Activated naive CD4-positive, alpha-beta T cell treated with Interleukin-2 at 50 U/mL for 16 hours (primary cell): Measurements from ENCODE around the gene EPB41L2.
"Not testable (repeated sequence)": the region's sequence is repeated elsewhere in the genome, so short reads cannot be mapped to it uniquely, and the experiment has no call there.

ENCODE experiments used
- DNase-seq: peaks from one replicate; pipeline ENCODE4 v3.0.0-alpha.2; 2020

The EPB41L2 gene

DNA sequence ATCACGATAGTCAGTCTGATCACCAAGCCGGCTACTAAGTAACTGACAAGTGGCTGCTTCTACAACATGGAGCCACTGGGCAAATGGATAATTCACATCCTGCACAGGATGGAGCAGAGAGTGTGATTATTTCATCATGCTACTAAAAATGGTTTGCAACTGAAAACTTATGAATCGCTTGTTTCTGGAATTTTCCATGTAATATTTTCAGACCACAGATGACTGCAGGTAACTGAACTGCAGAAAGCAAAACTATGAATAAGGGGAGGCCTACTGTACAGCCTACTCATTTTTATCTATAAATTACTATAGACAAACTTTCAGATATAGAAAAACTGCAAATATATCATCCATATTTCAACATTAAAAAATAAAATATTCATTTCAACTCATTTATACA lies 91.5 kb downstream of the EPB41L2 start:
- no peak for DNase-seq

DNA sequence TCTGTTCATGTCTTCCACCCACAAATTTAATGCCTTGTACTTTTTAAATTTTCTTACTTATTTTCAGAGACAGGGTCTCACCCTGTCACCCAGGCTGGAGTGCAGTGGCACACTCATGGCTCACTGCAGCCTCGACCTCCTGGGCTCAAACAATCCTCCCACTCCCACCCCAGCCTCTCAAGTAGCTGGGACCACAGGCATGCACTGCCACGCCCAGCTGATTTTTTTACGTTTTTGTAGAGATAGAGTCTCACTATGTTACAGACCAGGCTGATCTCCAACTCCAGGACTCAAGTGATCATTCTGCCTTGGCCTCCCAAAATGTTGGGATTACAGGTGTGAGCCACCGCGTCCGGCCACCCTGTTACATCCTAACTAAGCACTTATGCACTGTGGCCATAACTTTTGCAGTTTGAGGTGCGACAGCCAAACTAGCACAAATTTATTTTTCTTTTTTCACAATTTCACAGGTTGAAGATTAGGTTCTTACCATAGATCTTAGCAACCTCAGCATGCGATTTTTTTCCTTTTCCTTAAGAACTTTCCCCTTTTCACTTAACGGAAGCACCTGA lies 92.1 kb downstream of the EPB41L2 start:
- no peak for DNase-seq

DNA sequence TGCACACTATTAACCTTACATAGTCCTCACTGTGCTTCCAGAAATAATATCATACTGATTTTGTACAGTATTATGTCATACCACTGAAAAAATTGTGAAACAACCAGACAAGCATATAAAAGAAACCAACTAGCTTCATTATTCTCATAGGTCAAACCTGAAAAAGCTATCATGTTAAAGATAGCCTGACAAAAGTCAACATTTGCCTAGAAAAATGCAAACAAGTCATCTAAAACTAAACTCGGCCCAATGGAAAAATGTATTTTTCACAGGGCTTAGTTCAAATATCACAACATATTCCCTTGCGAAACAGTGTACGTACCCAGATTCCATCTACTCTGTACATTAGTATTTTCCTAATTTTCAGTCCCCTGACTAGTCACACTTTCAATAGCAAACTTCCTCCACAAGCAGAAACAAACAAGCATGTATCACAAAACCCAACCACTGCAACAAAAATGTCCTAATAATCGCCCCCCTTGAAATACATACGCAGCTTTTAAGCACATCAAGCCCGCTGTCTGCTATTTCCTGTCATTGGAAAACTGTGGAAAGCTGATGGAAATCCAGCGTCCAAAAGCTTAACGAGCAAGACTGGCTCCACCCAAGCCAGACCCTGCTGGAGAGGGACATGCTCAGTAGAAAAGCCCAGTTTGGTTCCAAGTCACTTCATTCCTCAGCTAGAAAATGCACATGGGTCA lies 93.1 kb downstream of the EPB41L2 start:
- no peak for DNase-seq

DNA sequence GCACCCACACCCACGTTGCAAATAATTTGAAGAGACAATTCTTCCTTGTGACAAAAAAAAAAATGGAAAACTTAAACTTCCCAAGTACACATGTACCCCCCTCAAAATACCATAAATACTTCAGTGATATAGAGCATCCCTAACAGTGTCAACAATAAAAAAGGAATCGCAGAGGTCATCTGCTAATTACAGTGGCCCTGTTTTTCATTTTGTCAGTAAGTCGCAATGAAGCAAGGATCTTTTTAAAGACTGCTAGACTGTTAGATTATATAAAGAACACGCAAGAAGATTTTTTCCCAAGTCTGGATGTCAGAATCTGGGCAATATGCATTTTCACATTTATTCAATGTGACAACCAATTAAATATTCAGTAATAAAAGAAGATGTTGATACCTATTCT lies 93.9 kb downstream of the EPB41L2 start:
- DNase-seq = no peak

DNA sequence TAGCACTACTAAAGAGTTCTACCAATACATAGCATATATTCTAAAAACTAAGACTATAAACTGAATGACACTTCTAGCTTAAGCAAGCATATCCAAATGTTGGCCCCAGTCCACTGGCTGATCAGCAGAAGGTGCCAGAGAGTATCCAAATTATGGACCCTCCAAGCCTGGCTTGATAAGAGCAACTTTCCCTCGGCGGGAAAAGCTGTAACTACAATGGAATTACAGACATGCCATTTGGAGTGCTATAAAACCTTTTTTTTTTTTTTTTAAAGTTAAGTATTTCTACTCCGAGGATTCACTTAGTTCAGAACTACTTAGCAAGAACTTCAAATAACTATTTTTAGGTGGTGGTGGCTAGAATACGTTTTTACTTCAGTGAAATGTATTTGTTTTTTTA lies 94.6 kb downstream of the EPB41L2 start:
- no peak for DNase-seq

DNA sequence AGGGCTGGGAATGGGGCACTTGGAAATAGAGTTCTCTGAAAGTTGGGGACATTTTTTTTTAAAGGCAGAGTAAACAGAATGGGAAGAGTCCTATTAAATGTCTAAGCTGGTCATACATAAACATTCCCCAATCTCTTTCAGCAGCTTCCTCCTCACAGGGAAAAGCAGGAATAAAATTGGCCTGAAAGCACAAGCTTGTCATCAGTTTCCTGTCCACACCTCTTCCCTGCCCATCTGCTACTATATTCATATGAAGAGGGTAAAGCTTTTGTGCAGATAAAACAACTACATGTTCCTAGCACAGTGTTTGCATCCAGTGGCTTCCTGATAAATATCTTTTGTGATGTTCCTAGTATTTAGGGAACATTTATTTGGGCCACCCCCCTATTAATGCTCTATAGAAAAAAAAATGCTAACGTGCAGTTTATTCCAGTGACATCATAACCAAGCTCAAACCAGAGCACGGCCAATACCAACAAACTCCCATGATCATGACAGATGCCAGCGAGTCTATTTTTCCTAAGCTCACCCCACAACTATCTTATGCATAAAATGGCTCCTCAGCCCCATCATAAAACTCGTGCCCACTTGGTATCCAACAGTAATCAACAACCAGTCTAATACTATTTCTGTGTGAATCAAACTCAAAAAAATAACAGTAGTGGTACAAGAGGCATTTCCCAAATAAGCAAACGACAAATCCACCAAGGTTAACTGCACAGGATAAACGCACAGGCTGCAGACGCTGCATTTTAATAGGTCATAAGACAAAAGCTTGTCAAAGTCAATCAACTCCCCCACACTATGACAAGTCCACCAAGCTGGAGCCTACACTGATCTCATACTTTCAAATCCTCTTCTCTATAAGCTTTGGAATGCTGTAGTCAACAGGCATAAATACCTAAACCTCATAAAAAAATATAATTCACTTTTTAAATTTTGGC lies 95.3 kb downstream of the EPB41L2 start:
- DNase-seq = no peak

DNA sequence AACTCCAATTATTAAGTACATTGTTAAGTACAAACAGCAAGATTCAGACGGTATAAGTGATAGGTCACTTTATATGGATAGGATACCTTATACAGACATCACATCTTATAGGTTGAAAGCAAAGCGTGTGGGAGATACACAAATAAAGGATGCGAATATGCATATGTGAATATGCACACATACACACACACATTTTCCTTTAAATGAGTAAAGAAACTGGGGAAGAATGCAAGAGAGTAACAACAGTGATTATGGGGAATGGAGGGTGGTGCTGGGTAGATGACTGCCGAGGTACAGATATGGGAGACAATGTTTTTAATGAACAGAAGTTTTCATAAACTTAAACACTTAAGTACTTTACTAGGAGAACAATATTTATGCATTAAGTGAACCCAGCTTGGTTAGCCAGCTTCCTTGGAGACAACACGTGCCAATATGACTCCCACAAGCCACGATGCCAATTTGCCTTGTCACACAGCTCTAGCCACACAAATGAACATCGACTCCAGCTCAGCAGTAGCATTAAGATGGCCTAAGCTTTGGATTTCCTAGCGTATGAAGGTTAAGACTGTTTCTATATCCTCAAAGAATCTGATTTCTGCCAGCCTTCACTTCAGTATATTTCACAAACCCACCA lies 96.6 kb downstream of the EPB41L2 start:
- no peak for DNase-seq

DNA sequence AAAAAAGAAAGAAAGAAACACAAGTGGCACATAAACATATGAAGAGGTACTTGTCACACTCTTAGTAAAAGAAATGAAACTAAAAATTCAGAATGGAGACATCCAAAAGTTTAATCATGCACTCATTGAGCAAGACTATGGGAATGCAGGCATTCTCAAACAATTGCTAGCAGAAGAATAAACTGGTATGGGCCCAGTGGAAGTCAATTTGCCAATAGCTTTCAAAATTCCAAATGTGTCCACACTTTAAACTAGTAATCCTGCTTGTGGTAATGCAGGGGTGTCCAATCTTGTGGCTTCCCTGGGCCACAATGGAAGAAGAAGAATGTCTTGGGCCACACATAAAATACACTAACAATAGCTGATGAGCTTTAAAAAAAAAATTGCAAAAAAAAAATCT lies 97.4 kb downstream of the EPB41L2 start:
- DNase-seq = no peak

DNA sequence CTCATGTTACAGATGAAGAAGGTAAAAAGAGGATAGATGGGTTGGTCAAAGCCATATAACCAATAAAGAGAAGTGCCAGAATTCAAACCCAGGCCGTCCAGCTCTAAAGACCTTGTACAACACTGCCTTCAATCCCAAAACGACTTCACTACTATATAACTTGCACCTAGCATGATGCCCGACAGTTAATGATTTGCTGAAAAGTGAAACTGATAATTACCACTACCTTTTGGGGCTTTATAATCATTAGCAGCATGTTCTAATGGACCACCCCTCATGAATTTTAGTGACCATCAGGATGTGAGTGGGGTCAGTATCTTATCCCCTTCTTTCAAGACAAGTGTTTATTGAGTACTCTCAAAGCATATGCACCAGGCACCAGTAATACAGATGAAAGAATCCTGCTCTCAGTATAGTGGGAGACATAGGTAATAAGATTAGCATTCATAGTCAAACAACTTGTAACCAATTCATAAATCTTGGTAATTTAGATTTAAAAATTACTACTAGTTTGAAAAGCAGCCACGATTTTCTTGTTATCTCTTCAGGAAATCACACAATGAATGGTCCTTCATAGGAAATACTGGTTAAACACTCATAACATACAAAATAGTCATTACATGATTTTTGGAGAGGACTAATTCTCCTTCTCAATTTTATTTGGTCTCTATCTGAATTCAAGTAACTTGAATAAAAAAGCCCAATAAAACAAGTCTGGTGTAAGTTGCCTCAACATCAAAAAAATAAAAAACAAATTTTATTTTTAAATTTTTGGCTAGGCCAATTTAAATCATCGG lies 98.0 kb downstream of the EPB41L2 start:
- DNase-seq = no peak

DNA sequence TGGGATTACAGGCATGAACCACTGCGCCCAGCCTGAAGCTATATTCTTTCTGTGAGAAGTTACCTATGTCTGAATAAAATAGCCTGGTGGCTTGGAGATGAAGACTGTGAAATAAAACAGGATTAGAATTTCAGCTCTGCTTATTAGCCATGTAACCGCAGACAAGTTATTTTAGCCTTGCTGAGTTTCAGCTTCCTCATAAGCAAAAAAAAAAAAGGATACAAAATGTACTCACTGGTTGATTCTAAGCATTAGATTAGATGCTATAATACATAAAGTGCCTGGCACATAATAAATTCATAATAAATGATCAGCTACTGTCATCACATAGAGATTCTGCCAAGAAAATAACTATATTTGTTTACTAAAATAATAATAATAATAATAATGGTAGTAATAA lies 98.8 kb downstream of the EPB41L2 start:
- no peak for DNase-seq

DNA sequence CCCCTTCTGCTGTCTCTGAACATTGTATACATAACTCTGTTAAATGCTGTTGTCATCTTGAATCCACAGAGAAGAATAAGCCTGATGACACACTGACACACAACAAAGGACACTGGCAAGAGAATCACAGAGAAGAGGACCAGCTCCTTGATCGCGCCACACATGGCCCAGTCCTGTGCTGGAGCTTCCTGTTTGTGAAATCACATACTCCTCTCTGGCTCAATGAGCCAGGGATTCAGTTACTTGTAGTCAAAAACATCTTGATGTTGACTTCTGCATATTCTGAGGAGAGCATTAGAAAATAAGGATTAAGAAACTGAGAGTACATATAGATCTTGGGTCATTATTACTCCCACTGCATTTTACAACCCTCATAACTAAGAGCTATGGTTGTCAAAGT lies 100.1 kb downstream of the EPB41L2 start:
- DNase-seq = no peak

DNA sequence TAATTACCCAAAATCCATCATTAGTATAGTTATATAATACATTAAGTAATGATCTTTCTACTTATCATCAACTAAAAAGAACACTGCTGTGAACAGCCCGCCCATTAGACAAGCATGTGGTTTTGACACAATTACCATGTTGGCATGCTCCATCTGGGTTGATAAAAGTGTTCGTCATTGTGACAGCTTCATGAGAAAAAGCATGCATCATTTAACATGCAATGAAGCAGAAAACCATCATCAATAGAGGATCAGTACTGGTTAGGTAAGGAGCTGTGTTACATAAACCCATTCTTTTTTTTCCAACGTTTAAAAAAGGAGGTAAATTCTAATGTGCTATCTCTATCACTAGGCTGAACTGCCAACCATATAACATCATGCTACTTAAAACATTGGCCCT lies 101.9 kb downstream of the EPB41L2 start:
- DNase-seq = no peak

DNA sequence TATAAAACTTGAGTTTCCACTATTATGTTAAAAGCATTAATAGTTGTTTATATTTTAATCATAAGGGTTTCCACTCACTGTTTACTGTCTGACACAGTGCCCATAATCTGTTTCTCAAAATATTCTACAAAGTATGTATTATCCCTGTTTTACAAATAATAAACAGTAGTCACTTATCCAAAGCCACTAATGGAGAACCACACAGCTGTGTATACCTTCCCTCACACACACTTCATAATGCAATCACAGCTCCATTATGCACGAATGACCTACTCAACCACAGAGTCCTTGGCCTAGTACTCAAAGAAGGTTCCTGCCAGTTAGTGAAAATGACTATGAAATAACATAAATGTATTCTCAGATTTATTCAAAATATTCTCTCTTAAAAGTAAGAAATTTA lies 103.1 kb downstream of the EPB41L2 start:
- no peak for DNase-seq

DNA sequence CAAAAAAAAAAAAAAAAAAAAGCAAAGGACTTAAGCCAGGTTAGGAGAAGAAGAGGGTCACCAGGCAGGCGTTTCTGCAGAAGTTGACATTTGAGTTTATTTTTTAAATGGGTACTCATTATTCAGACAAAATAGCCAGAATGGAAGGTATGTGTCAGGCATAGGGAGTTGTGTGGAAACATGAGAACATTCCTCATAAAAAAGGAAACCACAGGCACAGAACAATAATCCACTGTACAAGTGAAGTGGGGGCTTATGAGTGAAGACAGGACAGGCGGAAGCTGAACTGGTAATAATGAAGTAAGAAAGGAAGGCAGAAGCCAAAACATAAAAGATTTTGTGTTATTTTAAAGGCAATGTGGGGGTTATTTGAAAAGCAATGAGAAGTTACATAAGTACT lies 104.6 kb downstream of the EPB41L2 start:
- no peak for DNase-seq

DNA sequence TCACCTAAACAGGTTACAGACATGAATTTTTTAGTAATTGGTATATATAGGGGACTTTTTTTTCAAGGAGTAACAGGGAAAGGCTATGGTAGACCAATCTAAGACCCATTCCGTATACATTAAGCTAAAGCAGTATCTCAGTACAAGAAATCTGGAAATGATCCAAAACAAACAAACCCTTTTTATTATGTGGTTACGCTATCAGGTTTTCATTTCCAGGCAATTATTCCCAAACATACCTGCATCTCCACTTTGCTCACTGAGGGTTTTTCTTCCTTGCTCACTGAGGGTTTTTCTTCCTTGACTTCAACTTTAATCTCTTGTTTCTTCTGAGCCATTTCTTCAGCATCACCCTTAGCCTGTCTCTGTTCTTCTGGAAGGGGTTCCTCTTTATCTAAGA lies 107.3 kb downstream of the EPB41L2 start:
- no peak for DNase-seq

DNA sequence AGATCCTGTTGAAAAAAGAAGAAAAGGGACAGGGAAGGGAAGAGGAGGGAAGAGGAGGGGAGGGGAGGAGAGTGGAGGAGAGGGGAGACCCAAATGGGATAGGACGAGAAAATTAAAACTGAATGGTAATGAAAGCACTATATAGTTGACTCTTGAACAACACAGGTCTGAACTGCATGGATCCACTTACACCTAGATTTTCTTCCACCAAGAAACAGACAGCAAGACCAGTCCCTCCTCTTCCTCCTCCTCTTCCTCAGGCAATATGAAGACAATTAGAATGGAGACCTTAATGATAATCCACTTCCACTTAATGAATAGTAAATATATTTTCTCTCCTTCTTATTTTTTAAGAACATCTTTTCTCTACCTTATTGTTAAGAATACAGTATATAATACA lies 113.5 kb downstream of the EPB41L2 start:
- DNase-seq = no peak

DNA sequence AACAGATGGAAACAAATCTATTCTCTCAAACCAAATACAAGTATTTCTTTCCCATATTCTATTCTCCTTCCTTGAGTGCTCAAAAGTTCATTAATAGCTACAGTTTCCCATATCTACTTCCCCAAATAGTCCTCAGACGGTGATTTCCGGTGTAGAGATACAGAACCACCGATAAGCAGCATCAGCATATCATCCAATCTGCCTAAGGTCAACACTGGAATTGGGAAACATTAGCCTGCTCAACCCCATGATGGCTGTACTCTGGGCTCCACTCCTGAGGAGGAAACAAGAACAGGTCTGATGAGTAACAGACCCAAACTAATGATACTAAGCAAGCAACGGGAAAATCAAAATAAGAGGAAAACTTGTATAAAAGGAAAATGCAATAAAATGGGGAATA lies 115.6 kb downstream of the EPB41L2 start:
- no peak for DNase-seq

DNA sequence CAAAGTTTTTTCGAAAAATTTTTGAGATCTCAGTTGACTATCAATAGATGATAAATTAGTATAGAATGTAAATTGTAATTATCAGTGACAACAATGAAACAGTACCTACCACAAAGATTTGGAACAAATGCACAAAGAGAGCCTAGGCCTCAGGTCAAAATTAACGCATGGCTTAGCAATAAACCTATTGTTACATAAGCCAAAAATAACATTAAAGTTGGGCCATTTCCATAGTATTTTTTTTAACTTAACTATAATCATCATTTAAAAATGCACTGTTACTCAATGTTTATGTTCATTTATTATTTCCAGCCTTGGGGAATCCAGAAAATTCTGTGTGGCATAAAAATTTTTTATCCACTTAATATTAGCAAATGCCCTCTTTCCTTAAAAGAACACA lies 117.0 kb downstream of the EPB41L2 start:
- no peak for DNase-seq

DNA sequence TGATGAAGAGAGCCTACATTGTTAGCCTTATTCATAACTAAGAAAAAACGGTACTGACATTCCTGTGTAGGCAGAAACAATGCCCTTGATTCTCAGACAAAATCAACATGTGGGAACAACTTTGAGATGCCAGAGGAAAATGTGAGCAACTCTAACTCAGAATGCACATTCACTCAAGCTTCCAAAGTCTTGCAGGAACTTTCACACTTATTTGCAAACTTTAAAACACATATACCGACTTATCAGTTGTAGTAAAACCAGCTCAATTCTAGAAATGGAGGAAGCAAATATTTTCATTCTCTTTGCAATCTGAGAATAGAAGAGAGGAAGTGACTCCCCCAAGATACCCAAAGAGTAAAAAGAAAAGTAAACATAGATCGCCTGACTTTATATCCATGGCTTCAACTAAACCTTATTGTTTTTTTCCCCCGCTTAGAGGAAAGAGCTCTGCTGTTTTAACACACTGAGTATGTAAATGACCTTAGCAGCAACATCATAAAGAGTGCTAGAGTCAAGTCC lies 117.6 kb downstream of the EPB41L2 start:
- DNase-seq = no peak

DNA sequence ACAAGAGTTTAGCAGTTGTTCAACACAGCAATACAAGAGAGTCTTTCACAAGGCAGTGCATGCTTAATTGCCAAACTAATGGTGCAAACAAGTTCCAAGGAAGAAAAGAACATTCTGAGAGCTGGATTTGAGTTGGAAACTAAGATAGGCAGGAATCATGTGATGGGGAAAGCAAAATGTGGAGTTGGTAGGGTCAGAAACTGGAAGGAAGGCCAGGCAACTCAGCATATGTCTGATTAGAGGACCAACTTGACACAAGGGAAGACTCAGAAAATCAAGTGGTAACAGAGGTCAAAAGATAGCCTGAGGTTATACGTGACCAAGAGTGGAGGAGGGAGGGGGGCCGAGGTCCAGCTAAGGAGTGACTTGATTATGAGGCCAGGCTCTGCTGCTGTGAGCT lies 118.6 kb downstream of the EPB41L2 start:
- DNase-seq = no peak

DNA sequence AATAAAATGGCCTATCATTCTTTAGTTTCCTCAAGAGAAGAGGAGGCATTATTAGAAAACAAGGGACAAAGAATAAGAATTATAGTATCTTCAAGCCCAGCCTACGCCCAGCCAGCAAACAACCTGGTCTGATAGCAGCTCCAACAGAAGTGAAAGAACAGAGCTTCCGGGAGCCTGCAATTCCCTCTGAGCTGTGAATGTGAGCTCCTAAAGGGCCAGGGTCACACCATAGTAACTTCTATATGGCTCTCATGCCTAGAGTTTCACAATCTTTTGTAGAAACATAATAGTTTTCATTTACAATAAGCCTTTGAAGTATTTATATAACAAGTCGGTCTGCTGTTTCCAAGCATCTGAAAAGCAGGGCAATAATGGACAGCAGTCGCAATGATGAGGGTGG lies 119.3 kb downstream of the EPB41L2 start:
- DNase-seq = no peak

DNA sequence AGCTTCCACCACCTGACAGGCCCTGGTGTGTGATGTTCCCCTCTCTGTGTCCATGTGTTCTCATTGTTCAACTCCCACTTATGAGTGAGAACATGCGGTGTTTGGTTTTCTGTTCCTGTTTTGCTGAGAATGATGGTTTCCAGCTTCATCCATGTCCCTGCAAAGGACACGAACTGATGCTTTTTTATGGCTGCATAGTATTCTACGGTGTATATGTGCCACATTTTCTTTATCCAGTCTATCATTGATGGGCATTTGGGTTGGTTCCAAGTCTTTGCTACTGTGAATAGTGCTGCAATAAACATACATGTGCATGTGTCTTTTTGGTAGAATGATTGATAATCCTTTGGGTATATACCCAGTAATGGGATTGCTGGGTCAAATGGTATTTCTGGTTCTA lies 120.3 kb downstream of the EPB41L2 start:
- not testable (repeated sequence) for DNase-seq
